ENCODE measurements around the gene PMM2.

The PMM2 gene

DNA sequence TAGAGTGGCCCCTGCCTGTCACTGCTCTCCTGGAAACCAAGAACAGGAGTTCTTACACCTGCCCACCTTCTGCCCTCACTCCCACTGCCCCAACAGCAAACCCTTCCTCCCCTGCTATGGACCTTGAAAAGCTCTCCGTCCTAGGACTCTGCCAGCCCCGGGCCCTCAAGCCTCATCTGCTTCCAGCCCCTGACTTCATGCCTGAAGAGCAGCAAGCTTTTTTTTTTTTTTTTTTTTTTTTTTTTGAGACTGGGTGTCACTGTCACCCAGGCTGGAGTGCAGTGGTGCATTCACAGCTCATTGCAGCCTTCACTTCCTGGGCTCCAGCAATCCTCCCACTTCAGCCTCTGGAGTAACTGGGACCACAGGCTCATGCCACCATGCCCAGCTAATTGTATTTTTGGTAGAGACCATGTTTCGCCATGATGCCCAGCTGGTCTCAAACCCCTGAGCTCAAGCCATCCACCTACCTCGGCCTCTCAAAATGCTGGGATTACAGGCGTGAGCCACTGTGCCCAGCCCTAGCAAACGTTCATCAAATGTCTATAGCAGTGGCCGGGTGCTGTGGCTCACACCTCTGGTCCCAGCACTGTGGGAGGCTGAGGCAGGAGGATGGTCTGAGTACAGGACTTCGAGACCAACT, 54.2 kb downstream of the PMM2 start:
- no peak for DNase-seq (ENCODE audit: low read depth)

GRCh38 chr16:8852534-8852933, 54.9 kb downstream of the PMM2 start:
- DNase-seq (ENCODE audit: low read depth) = no peak

GRCh38 chr16:8853150-8853549, 55.5 kb downstream of the PMM2 start:
- DNase-seq (ENCODE audit: low read depth) = no peak

- no peak for DNase-seq (ENCODE audit: low read depth)
Observed at GRCh38 chr16:8853611-8854010, 56.0 kb downstream of the PMM2 start.

DNA sequence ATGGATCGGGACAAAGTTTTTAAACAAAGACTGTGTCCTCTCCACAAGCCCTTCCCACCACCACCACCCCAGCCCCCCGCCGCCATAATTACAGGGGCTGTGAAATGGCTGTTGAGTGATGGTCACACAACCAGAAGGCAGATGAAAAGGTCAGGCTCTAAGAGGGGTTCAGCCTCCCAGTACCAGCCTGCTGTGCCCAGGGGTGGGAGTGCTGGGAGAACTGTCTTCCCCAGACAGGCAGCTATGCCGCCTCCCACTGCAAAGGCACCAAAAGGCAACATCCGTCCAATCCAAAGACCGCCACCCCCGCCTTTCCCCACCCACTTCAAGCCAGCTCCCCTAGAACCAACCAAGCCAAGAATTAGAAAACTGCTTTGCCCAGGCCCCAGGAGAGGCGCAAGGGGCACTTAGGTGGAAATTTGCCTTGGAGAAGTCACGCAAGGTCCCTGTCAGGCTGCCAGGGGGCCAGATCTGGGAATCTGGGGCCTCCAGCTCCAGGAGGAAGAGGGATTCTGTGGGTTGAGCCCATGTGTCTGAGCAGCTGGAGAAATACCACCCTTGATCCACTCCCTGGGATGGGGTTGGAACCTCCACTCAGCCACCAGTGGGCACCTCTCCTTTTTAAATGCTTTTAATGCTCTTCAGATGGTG, 56.8 kb downstream of the PMM2 start:
- no peak for DNase-seq (ENCODE audit: low read depth)

GRCh38 chr16:8855051-8855786, 57.6 kb downstream of the PMM2 start:
- no peak for DNase-seq (ENCODE audit: low read depth)

DNA sequence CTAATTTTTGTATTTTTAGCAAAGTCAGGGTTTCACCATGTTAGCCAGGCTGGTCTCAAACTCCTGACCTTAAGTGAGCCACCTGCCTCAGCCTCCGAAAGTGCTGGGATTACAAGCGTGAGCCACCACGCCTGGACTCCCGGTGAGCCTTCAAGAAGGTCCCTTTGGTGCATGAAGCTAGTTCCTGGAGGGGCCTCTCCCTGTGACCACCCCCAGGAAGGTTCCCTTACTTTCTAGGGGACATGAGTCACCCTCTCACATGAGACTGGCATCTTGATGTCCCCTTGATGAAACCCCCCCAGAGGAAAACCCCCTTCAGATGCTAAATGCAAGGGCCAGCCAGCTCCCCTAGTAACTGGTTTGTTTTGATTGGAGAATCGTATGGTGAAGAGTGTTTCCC, 58.3 kb downstream of the PMM2 start:
- DNase-seq (ENCODE audit: low read depth) = no peak

DNA sequence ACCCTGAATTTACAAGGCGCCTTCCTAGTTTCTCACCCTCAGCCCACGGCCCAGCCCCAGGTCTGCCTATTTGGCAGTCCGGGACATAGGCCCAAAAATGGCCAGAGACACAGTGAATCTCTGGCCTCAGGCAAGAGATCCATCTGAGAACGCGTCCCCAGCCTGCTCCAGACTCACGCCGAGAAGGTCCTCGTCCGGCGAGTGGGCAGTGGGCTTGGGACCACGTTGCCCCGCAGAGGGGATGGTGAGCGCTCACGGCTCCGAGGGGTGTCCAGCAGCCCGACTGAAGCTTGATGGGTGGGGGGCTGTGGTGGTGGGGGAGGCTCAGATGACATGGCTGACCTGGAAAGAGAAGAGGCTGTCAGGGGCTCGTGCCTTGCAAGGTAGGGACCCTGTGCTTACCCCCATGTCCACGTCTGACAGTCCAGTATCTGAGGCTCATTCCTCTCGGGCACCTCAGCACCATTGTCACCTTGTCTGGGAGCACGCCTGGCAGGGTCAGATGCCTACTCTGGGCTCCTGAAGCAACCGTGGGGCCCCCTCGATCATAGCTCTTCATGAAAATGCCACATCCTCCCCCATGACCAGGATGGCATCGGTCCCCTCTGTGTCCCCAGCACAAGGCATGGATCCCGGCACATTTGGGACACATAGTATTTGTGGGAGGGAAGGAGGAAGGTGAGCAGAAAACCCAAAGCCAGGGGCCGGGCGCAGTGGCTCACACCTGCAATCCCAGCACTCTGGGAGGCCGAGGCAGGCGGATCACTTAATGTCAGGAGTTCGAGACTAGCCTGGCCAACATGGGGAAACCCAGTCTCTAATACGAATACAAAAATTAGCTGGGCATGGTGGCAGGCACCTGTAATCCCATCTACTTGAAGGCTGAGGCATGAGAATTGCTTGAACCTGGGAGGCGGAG, 61.6 kb downstream of the PMM2 start:
- DNase-seq (ENCODE audit: low read depth) = no peak

DNA sequence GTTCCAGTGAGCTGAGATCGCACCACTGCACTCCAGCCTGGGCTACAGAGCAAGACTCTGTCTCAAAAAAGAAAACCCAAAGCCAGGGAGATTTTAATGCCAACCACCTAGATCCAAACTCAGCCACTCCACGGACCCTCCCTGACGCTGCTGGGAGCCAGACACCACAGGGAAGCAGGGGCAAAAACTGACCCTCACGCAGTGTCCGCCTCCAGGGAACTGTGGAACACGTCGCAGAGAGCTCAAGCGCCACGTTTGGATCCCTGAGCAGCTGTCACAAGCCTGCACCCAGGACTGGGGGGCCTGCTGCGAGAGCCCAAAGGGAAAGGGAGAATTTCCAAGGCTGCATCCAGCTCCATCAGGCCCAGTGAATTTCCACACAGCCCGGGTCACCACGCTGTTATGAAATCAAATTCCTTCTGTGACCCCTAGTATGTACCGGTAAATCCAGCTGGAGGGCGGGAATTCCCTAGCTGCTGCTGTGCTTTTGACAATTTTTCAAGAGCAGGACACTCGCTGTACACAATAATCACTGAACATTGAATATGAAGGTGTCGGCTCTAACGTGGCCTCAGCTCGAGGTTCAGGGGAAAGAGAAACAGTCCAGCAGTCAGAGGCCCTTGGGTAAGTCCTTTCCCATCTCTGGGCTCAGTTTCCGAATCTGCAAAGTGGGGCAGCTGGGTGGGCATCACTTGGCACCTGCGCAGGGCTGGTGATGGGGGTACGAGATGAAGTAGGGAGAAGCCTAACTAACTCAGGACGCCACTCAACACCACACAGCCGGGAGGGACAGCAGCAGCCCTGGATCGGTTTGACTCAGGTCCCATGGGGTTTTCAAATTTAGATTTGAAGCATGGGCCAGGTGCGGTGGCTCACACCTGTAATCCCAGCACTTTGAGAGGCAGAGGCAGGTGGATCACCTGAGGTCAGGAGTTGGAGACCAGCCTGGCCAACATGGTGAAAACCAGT, 62.6 kb downstream of the PMM2 start:
- peak; percentile 71 for DNase-seq (ENCODE audit: low read depth)

GRCh38 chr16:8861563-8862308, 64.1 kb downstream of the PMM2 start:
- no peak for DNase-seq (ENCODE audit: low read depth)

- DNase-seq (ENCODE audit: low read depth) = no peak
Observed at GRCh38 chr16:8862309-8863130, 64.9 kb downstream of the PMM2 start.

- peak; percentile 41 for DNase-seq (ENCODE audit: low read depth)
Observed at GRCh38 chr16:8863594-8864424, 66.2 kb downstream of the PMM2 start.

GRCh38 chr16:8864480-8865110, 67.0 kb downstream of the PMM2 start:
- peak; percentile 27 for DNase-seq (ENCODE audit: low read depth)

DNA sequence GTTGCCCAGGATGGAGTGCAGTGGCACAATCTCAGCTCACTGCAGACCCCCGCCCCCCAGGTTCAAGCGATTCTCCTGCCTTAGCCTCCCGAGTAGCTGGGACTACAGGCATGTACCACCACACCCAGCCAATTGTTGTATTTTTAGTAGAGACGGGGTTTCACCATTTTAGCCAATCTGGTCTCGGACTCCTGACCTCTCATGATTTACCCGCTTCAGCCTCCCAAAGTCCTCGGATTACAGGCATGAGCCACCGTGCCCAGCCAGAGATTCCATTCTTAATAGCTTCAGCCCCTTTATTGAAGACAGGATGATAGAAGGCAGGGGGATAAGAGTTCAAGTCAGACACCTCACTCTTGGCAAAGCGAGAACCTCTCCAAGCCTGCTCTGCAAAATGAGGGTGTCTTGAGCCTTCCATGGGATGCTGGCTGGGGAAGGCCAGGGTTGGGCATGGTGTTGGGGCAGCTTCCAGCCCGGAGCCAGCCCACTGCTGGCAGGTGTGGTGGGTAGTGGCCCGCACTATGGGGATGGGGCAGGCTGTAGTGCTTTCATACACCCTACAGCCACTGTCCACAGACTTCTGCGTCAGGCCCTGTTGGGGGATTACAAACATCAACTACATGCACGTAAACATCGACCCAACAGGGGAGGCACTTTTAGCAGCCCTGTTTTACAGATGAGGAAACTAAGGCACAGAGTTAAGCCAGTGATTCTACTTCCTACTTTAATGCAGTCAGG, 67.7 kb downstream of the PMM2 start:
- DNase-seq (ENCODE audit: low read depth) = no peak

DNA sequence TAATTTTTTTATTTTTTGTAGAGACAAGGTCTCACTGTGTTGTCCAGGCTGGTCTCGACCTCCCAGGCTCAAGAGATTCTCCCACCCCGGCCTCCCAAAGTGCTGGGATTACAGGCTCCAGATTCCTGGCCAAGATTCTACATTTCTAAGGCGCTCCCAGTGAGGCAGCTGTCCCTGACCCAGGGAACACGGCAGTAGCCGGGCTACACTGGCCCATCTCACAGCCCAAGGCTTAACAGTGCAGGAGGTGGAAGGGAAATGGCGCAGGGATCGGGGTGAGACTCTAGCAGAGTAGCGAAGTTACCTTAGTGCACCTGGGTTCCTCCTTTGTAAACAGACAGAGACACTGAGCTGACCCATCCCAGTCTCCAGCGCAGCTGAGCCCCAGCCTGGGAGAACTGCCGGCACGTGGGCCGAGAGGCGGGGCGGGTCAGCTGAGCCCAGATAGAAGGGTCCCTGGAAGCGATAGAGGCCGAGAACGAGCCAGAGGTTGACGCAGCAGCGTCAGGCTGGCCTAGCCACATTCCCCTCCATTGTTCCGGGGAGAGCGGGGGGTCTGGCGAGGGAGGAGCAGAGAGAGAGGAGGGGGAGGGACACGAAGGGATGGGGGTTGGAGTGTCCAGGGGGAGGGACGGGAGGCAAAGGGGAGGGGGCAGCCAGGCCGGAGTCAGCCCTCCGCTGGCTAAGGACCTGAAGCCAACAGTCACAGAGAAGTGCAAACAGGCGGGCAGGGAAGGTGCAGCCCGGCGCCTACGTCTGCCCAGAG, 68.7 kb downstream of the PMM2 start:
- DNase-seq (ENCODE audit: low read depth) = peak; percentile 33

DNA sequence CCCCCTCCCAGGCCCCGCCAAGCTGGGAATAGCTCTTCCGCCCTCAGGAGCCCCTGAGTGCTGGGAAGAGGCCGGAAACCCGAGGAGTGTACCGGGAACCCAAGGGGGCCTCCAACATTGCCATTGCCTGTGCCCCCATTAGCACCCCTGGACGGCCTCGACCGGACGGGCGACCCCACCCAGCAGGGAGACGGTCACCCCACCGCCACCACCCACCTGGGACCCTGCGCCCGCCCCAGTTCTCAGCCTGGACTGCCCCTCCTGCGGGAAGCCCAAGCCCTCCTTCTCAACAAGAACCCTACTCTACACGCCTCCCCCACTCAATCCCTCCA, 69.2 kb downstream of the PMM2 start:
- DNase-seq (ENCODE audit: low read depth) = no peak

Measured in EH (cell line).